SK-N-SH treated with all-trans-retinoic acid at 6 μM for 48 hours (cell line): ENCODE measurements around the gene RRN3.
"Not testable (repeated sequence)": the region's sequence is repeated elsewhere in the genome, so short reads cannot be mapped to it uniquely, and the experiment has no call there.

ENCODE experiments used
- ATAC-seq: fragments of 200-7000 bp; cut with Tn5 transposase; 3 replicates; pipeline ENCODE4 v1.9.1; 2020; ENCODE audit warnings: mild to moderate bottlenecking, moderate library complexity
- ISL1 ChIP-seq: fragments of 250-450 bp; sonication (Bioruptor Pico); IDR thresholded peaks from 2 replicates; pipeline ENCODE4 v2.1.2; 2022; ENCODE audit warnings: mild to moderate bottlenecking, moderate library complexity
- POU6F1 ChIP-seq: fragments of 250-450 bp; sonication (Bioruptor Pico); IDR thresholded peaks from 2 replicates; pipeline ENCODE4 v1.8.0; 2021; ENCODE audit warnings: low read depth, mild to moderate bottlenecking, moderate library complexity, borderline replicate concordance
- TOX ChIP-seq: fragments of 250-450 bp; sonication (Bioruptor Pico); IDR thresholded peaks from 2 replicates; pipeline ENCODE4 v1.8.0; 2021; ENCODE audit warnings: mild to moderate bottlenecking, moderate library complexity, borderline replicate concordance
- ZC3H10 ChIP-seq: fragments of 250-450 bp; sonication (Bioruptor Pico); IDR thresholded peaks from 2 replicates; pipeline ENCODE4 v1.5.1; 2021; ENCODE audit warnings: mild to moderate bottlenecking, moderate library complexity
- TF ChIP-seq, protein P1 (sequence below): fragments of 250-450 bp; sonication (Bioruptor Pico); IDR thresholded peaks from 2 replicates; pipeline ENCODE4 v1.8.0; 2020; ENCODE audit warnings: mild to moderate bottlenecking, moderate library complexity, borderline replicate concordance

Gene RRN3

DNA sequence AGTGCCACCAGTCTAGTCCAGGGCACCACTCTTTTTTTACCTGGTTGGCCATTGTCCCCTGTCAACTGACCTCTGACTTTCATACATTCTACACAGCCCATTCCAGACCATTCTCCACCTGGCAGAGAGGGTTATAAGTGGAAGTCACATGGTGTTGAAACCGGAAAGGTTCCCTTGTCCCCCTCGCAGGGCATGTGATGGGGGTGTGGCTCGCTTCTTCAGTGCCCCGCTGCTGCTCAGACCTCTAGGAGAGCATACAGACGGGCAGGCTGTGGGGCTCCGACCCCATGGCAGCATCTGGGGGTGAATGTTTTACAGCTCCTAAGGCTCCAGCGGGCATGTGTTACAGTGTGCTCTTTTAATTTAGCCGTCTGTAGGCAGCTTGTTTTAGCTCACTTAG is 67.0 kb downstream of the RRN3 start:
- ATAC-seq = not testable (repeated sequence)

DNA sequence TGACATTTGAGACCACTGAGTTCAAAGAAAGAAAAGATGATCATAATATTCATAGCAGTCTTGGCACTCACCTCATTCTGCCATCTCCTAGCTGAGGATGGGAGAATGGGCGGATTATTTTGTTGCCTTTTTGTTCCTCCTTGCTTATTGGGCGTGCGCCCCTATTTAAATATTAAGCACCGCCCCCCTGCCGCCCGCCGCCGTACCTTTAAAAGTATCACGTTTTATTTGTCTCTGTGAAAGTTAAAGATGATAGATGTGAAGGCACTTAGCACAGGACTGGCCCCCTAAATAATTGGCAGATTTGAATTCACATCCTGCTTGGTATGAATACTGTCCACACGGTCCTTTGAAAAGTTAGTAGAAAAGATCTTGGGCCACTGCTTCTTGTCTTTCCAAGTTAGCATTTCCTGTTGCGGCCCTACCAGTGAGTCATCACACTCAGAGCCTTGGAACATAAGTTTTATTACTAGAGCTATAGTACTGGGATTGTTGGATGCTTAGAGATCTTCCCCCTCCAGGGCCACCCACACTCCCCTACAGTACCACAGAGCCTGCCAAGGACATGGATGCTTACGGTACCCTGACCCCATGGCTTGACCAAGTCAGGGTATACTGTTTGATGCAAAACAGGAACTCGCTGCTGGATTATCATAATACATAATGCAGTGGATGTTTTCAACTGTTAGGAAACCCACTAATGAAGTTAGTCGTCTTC is 68.7 kb downstream of the RRN3 start:
- TF ChIP-seq, protein P1, sequence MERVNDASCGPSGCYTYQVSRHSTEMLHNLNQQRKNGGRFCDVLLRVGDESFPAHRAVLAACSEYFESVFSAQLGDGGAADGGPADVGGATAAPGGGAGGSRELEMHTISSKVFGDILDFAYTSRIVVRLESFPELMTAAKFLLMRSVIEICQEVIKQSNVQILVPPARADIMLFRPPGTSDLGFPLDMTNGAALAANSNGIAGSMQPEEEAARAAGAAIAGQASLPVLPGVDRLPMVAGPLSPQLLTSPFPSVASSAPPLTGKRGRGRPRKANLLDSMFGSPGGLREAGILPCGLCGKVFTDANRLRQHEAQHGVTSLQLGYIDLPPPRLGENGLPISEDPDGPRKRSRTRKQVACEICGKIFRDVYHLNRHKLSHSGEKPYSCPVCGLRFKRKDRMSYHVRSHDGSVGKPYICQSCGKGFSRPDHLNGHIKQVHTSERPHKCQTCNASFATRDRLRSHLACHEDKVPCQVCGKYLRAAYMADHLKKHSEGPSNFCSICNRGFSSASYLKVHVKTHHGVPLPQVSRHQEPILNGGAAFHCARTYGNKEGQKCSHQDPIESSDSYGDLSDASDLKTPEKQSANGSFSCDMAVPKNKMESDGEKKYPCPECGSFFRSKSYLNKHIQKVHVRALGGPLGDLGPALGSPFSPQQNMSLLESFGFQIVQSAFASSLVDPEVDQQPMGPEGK = 0 out of 2 replicates have a peak, but pooled peaks have one; percentile 40
- TF ChIP-seq ZC3H10 (CRISPR knock-in tag) (peak; percentile 57; the same call in 1 of the 2 replicates), ISL1 (CRISPR knock-in tag) (peak; percentile 38; the same call in 1 of the 2 replicates), POU6F1 (0 out of 2 replicates have a peak, but pooled peaks have one; percentile 40), TOX (peak; percentile 44; the same call in 1 of the 2 replicates)
- ATAC-seq = peak; percentile 83

GRCh38 chr16:15024858-15025199 is 69.2 kb downstream of the RRN3 start:
- ATAC-seq = not testable (repeated sequence)

DNA sequence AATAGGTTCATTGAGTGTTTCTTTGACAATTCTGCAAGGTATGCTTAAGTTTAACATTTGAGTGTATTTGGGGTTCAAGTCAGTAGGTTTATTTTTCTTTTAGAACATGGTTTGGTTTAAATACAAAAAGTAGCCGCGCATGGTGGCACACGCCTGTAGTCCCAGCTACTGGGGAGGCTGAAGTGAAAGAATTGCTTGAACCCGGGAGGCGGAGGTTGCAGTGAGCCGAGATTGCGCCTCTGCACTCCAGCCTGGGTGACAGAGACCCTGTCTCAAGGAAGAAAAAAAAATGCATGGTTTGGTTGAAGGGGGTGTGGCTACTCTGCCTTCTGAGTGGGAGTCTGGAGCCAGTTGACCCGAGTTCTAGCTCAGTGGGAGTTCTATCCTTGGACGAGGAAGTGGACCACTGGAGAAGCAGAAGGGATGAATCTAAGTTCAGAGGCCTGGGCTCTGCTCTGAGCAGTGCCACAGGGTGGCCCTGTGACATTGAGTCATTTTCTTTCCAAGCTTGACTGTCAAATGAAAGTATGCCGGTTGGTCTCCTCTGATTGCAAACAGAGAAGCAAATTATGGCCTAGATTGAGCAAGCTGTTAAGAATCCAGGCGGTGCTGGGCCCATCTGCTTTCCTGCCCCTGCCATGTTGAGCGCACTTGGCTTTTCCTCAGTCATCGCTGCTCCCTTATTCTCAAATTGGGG is 70.5 kb downstream of the RRN3 start:
- not testable (repeated sequence) for ATAC-seq

GRCh38 chr16:15022194-15022593 is 71.9 kb downstream of the RRN3 start:
- ATAC-seq = peak; percentile 65

GRCh38 chr16:15021429-15021828 is 72.6 kb downstream of the RRN3 start:
- TF ChIP-seq ISL1 (CRISPR knock-in tag) = peak; percentile 38
- peak; percentile 80 for ATAC-seq

- ATAC-seq = not testable (repeated sequence)
Observed at GRCh38 chr16:15016951-15017580, 77.0 kb downstream of the RRN3 start.

- peak; percentile 49 for ATAC-seq
Observed at GRCh38 chr16:15016354-15016753, 77.7 kb downstream of the RRN3 start.

- peak; percentile 41 for ATAC-seq
Observed at GRCh38 chr16:15015671-15016070, 78.4 kb downstream of the RRN3 start.

GRCh38 chr16:15012941-15013340 is 81.1 kb downstream of the RRN3 start:
- ATAC-seq = not testable (repeated sequence)
